Uterus (tissue), 2 donors: ENCODE data around the gene CELF2.

Experiments
- CTCF ChIP-seq, 4 experiments: fragments of 200-600 bp in 2 of 4; fragments of 450-650 bp in 2 of 4; sonication (generic) in 2 of 4; IDR thresholded peaks; one replicate each; pipeline ENCODE4 v1.5.1; 2016 to 2019; ENCODE audit warnings: antibody characterized with exemption in 4 of 4, mild to moderate bottlenecking in 2 of 4, moderate library complexity in 1 of 4
- POLR2A ChIP-seq, 2 donors: fragments of 450-650 bp; IDR thresholded peaks; one replicate each; pipeline ENCODE4 v1.6.1; 2016; ENCODE audit warnings: antibody characterized with exemption in 2 of 2, mild to moderate bottlenecking in 1 of 2, moderate library complexity in 1 of 2

- no peak for TF ChIP-seq CTCF (IDR thresholded peaks at IDR 0.05)
- no peak for TF ChIP-seq POLR2A (IDR thresholded peaks at IDR 0.05)
Measured at GRCh38 chr10:11144626-11145494, 127.2 kb downstream of the CELF2 start.
